ENCODE data around the gene GEMIN2.
"Not testable (repeated sequence)": the region's sequence is repeated elsewhere in the genome, so short reads cannot be mapped to it uniquely, and the experiment has no call there.

GEMIN2 gene

DNA sequence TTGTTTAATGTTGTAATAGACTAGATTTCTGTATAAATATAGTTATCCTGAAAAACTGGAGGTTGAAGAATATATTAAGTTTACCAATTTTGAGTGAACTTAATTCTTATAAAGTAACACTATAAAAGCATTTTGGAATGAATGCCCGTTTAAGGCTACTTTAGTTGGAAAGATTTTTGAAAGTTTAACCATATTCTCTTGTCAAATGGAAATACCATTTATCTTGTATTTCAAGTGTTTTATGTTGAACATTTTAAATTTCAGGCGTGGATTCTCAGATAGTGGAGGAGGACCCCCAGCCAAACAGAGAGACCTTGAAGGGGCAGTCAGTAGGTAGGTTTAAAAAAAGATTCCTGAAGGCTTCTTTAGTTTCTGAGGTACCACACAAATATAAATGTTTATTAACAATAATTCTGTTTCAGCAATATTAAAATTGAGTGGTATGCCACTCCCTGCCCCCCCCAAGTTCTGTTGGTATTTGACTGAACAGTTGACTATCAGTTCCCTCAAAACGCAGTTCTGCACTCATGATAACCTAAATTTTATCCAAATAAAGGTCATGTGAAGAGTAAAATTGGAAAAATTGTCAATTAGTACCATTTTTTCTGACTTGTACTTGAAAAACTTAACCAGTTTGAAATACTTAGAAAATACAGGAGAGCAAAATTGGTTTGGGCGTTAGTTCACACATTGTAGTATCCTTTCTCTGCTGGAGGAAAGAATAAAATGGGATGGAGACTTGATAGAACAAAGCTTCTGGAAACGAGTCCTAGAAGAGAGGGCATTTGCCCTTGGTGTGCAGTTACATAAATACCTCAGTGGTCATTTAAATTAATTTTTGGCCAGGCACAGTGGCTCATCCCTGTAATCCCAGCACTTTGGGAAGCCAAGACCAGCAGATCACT, 62.4 kb downstream of the GEMIN2 start:
- DNase-seq (ENCODE audit: low read depth): no peak

DNA sequence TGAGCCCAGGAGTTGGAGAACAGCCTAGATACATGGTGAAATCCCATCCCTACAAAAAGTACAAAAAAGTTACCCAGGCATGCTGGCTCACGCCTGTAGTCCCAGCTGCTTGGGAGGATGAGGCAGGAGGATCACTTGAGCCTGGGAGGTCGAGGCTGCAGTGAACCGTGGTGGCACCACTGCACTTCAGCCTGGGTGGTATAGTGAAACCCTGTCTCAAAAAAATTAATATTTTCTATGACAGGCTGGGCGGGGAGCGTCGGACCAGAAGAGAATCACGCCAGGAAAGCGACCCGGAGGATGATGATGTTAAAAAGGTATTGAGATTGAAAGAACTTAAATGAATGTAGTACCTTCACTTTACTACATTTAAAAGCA, 63.0 kb downstream of the GEMIN2 start:
- no peak for DNase-seq (ENCODE audit: low read depth)

DNA sequence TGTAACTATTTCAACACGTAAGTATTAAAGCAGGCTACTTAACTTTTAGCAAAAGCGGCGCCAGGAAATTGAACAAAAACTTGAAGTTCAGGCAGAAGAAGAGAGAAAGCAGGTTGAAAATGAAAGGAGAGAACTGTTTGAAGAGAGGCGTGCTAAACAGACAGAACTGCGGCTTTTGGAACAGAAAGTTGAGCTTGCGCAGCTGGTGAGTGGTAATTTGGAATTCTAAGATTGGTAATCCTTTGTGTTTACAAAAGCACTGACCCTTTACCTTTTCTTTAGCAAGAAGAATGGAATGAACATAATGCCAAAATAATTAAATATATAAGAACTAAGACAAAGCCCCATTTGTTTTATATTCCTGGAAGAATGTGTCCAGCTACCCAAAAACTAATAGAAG, 64.9 kb downstream of the GEMIN2 start:
- no peak for DNase-seq (ENCODE audit: low read depth)

DNA sequence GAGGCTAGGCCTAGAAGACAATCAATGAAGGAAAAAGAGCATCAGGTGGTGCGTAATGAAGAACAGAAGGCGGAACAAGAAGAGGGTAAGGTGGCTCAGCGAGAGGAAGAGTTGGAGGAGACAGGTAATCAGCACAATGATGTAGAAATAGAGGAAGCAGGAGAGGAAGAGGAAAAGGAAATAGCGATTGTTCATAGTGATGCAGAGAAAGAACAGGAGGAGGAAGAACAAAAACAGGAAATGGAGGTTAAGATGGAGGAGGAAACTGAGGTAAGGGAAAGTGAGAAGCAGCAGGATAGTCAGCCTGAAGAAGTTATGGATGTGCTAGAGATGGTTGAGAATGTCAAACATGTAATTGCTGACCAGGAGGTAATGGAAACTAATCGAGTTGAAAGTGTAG, 66.4 kb downstream of the GEMIN2 start:
- DNase-seq (ENCODE audit: low read depth): no peak

DNA sequence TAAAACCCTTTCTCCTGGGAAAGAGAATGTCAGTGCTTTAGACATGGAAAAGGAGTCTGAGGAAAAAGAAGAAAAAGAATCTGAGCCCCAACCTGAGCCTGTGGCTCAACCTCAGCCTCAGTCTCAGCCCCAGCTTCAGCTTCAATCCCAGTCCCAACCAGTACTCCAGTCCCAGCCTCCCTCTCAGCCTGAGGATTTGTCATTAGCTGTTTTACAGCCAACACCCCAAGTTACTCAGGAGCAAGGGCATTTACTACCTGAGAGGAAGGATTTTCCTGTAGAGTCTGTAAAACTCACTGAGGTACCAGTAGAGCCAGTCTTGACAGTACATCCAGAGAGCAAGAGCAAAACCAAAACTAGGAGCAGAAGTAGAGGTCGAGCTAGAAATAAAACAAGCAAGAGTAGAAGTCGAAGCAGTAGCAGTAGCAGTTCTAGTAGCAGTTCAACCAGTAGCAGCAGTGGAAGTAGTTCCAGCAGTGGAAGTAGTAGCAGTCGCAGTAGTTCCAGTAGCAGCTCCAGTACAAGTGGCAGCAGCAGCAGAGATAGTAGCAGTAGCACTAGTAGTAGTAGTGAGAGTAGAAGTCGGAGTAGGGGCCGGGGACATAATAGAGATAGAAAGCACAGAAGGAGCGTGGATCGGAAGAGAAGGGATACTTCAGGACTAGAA, 67.0 kb downstream of the GEMIN2 start:
- no peak for DNase-seq (ENCODE audit: low read depth)

DNA sequence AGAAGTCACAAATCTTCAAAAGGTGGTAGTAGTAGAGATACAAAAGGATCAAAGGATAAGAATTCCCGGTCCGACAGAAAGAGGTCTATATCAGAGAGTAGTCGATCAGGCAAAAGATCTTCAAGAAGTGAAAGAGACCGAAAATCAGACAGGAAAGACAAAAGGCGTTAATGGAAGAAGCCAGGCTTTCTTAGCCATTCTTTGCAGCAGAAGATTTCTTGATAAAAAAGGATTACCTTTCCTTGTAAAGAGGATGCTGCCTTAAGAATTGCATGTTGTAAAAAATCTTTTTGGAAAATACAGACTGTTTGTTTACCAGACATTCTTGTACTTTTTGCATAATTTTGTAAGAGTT, 67.5 kb downstream of the GEMIN2 start:
- DNase-seq (ENCODE audit: low read depth): no peak

DNA sequence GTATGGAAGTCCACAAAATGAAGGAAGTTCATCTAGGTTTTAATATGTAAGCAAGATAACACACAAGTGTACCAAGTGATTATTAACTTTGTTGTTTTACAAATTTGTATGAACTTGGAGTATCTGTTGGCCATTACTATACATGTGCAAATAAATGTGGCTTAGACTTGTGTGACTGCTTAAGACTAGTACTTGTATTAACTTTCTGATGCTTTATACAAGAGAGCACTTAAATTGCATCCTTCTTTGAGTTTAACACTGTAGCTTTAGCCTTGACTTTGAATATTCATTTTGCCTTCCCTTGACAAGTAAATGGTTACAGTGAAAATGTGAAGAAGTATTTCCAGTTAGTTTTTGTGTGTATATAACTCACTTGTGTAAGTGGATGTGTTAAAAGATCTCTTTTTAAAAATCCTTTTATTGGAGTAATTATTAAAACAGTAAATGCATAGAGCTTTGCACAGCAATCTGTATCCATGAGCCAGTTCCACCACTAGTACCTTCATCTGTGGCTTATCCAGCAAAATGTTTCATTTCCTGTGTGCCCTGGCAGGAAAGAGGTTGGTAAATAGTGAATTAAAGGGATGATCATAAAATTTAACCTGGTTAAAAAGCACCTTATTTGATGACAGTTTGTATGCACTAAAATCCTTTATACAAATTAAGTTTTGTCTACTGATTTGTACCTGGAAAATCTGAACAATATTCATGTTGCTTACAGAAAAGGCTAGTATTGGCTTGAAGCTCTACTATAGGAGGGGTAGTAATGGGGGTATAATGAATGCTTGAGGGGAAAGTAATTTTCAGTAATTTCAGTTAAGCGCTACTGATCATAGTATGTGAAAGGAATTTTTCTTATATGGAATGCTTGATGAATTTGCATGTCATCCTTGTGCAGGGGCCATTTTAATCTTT, 68.9 kb downstream of the GEMIN2 start:
- no peak for DNase-seq (ENCODE audit: low read depth)

DNA sequence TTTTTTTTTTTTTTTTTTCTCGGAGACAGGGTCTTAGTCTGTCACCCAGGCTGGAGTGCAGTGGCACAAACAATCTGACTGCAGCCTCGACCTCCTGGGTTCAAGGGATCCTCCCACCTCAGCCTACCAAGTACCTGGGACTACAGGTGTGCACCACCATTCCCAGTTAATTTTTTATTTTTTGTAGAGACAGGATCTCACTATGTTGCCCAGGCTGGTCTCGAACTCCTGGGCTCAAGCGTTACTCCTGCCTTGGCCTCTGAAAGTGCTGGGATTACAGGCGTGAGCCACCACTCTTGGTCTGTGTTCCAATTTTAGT, 69.5 kb downstream of the GEMIN2 start:
- DNase-seq (ENCODE audit: low read depth): not testable (repeated sequence)

DNA sequence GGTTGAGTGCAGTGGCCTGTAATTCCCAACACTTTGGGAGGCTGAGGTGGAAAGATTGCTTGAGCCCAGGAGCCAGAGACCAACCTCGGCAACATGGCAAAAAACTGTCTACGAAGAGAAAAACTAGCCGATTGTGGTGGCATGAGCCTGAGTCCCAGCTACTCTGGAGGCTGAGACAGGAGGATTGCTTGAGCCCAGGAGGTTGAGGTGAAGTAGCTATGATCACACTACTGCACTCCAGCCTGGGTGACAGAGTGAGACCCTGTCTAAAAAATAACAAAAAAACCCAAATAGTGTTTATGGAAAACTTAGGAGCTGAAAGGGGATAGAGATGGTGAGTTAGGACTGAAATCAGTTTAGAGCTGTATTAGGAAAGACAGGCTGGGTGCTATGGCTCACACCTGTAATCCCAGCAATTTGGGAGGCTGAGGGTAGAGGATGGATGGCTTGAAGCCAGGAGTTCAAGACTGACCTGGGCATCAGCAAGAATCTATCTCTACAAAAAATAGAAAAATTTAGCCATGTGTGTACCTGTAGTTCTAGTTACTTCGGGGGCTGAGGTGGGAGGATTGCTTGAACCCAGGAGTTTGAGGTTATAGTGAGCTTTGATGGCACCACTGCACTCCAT, 70.6 kb downstream of the GEMIN2 start:
- no peak for DNase-seq (ENCODE audit: low read depth)

DNA sequence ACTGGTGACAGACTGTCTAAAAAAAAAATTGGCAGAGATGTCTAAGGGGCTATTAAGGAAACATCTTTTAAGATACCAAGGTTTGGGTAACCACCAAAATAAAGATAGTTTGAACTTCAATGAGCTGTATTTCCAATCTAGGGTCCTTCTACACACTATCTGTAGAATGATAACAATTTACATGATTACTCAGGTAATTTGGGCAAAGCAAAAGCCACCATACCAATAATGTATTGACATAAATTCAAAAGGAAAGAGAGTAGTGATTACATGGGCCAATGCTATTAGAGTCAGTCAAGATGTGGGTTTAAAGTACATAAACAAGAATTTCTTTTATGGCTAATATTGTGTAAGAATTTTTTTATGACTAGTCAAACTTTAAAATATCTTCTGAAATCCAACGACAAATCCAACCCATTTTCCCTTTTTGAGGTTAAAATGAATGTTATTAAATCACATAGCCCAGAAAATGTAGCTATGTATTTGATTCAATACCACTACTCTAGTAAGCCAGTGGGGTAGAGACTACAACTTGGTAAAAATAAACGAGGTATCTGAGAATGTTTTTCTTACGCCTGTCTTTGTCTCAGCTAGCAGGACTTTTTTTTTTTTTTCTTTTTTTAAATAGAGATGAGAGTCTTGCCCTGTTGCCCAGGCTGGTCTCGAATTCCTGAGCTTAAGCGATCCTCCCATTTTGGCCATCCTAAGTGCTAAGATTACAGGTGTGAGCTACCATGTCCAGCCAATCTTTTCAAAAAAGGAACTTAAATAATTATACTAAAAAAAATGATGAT, 71.3 kb downstream of the GEMIN2 start:
- DNase-seq (ENCODE audit: low read depth): no peak

All from EH (cell line).